ENCODE measurements around the gene GREM2.

GRCh38 chr1:240462277-240462676 lies 149.7 kb downstream of the GREM2 start:
- TF ChIP-seq CTCF (conservative IDR thresholded peaks at IDR 0.05; ENCODE audit: low read depth, low read length) (no peak), POLR2A (IDR thresholded peaks at IDR 0.05; ENCODE audit: low read depth, low read length) (no peak), RAD21 (IDR thresholded peaks at IDR 0.05; ENCODE audit: low read length) (no peak), BHLHE40 (IDR thresholded peaks at IDR 0.05; ENCODE audit: low read depth, low read length) (no peak), MAFK (IDR thresholded peaks at IDR 0.05; ENCODE audit: low read depth, low read length) (peak; percentile 41; the same call in 1 of the 2 replicates), SMC3 (IDR thresholded peaks at IDR 0.05; ENCODE audit: low read depth, low read length) (no peak), MXI1 (IDR thresholded peaks at IDR 0.05; ENCODE audit: borderline replicate concordance, low read depth, low read length) (no peak), RFX5 (IDR thresholded peaks at IDR 0.05; ENCODE audit: low read depth, low read length) (no peak), USF2 (IDR thresholded peaks at IDR 0.05; ENCODE audit: low read depth, low read length) (no peak), CEBPB (IDR thresholded peaks at IDR 0.05; ENCODE audit: low read depth, low read length) (no peak), RCOR1 (IDR thresholded peaks at IDR 0.05; ENCODE audit: insufficient replicate concordance, low read length) (no peak)

All from IMR-90 (cell line).